Esophagus muscularis mucosa (tissue), 4 donors: Measurements from ENCODE around the gene WNT7A. TPM values are rescaled to one million over a fixed set of nuclear protein-coding genes. Genes with fewer than 3 reads are reported as not detected.

Source experiments
- DNase-seq: peaks from one replicate; pipeline ENCODE4 v3.0.0-alpha.2; 2017; ENCODE audit errors: extremely low spot score
- H3K27ac ChIP-seq, 4 donors: fragments of 200-600 bp; sonication (generic); replicated peaks in 1 of 4; 1 replicate in 3 of 4; 2 replicates in 1 of 4; pipeline ENCODE4 v1.5.1; 2016 to 2019; ENCODE audit warnings: mild to moderate bottlenecking in 1 of 4
- H3K27me3 ChIP-seq, 4 donors: fragments of 200-600 bp; sonication (generic); one replicate each; pipeline versions ENCODE4 v1.5.1 to v1.6.0; 2016 to 2019
- H3K36me3 ChIP-seq, 4 donors: fragments of 200-600 bp; sonication (generic); one replicate each; pipeline ENCODE4 v1.5.1; 2016 to 2019
- H3K4me1 ChIP-seq, 4 donors: fragments of 200-600 bp; sonication (generic); one replicate each; pipeline ENCODE4 v1.5.1; 2016 to 2019
- H3K4me3 ChIP-seq, 4 donors: fragments of 200-600 bp; sonication (generic); 1 replicate in 2 of 4; 2 replicates in 2 of 4; pipeline ENCODE4 v1.5.1; 2016 to 2019; ENCODE audit warnings: mild to moderate bottlenecking in 4 of 4, moderate library complexity in 1 of 4
- H3K9me3 ChIP-seq, 4 donors: fragments of 200-600 bp; sonication (generic); 1 replicate in 3 of 4; 2 replicates in 1 of 4; pipeline ENCODE4 v1.5.1; 2016 to 2019
- CTCF ChIP-seq, 3 experiments: fragments of 200-600 bp in 2 of 3; fragments of 450-650 bp in 1 of 3; sonication (generic) in 2 of 3; IDR thresholded peaks; one replicate each; pipeline ENCODE4 v1.5.1; 2017 to 2019; ENCODE audit warnings: antibody characterized with exemption in 3 of 3, mild to moderate bottlenecking in 2 of 3, moderate library complexity in 1 of 3
- EP300 ChIP-seq: sonication (generic); formaldehyde crosslinking; IDR thresholded peaks from one replicate; pipeline ENCODE4 v1.6.1; 2017; ENCODE audit warnings: antibody characterized with exemption
- POLR2A ChIP-seq: fragments of 450-650 bp; IDR thresholded peaks from one replicate; pipeline ENCODE4 v1.6.1; 2017; ENCODE audit warnings: antibody characterized with exemption, moderate library complexity, mild to moderate bottlenecking, low read depth
- POLR2AphosphoS5 ChIP-seq, 2 donors: sonication (generic); formaldehyde crosslinking; IDR thresholded peaks; one replicate each; pipeline ENCODE4 v1.6.1; 2017; ENCODE audit warnings: antibody characterized with exemption in 2 of 2
- WGBS: methylation state at CpG from one replicate; pipeline ENCODE4 v1.1.5; 2018; 5-methylcytosine and 5-hydroxymethylcytosine counted together
- intact Hi-C: fragments of 100-400 bp; cut with DNase I; formaldehyde crosslinking; loops from one replicate; pipeline ENCODE4 v1.15.1; 2023
- total RNA-seq, 4 donors: library from RNA; depleted of rRNA; stranded (reverse); fragments of >200 nt; gene quantifications; one replicate each; pipeline versions ENCODE4 v1.1.0 to v1.2.1, GENCODE V29; 2016

The WNT7A gene
- total RNA-seq, 4 donors from 2014 or later, result not detected

- H3K27me3 ChIP-seq, result peaks cover 0 to 45% (median 0%) of the 10 kb centered on the region in 4 donors
- no peaks in the 10 kb centered on the region for H3K4me1 ChIP-seq
- DNase-seq, result no peak
- no peaks in the 10 kb centered on the region for H3K36me3 ChIP-seq
- intact Hi-C loops, result no loop called here
- peaks cover 0 to 8% (median 0%) of the 10 kb centered on the region in 4 donors for H3K9me3 ChIP-seq
- 82% methylated on average over 6 of the region's 11 CpGs for WGBS
- H3K4me3 ChIP-seq, result no peak overlapping the region
- H3K27ac ChIP-seq, result no peak overlapping the region
- no peak for TF ChIP-seq POLR2AphosphoS5 (IDR thresholded peaks at IDR 0.05)
- TF ChIP-seq POLR2A, result no peak
- no peak for TF ChIP-seq CTCF (IDR thresholded peaks at IDR 0.05)
- TF ChIP-seq EP300, result no peak
These were observed 81.5 kb downstream of the WNT7A start for GRCh38 chr3:13798401-13798800.

DNA sequence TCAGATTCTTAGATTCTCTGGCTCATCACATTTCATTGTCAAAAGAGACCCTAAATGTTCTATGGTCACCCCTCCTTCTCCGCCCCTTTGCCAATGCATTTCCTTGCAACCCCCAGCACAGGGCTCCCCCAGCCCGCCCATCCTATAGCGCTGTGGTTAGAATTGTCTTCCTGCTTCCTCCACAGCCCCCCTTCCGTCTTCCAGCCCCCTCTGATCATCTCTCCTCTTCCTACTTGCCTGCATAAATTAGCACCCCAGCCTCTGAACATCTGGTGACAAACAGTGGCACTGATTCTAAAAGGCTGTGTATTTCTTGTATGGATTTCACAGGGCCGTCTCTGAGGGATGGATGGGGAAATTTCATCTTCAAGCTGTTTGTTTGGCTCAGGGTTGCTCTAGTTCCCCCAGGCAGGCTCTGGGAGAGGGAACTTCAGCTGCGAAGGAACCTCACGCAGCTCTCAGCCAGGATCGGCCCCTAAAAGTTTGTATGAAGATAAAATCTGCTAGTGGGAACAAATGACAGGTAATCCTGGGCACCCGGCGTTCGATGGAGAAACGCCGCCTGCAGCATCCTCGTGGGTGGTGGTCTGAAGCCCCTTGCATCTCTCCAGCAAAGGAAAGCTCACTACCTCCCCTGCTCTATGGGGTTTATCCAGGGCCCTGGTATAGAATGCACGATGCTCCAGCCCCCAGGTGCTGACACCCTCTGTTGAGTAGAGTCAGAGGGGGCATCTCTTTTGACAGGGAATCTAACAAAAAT is 83.0 kb downstream of the WNT7A start:
- Histone ChIP-seq H3K27me3 (peaks cover 0 to 60% (median 0%) of the 10 kb centered on the region in 4 donors), H3K9me3 (peaks cover 0 to 8% (median 0%) of the 10 kb centered on the region in 4 donors), H3K4me3 (no peak overlapping the region), H3K4me1 (no peaks in the 10 kb centered on the region), H3K27ac (no peak overlapping the region), H3K36me3 (no peaks in the 10 kb centered on the region)
- WGBS, result 57% methylated on average over 15 of the region's 15 CpGs
- no peak for TF ChIP-seq POLR2A
- TF ChIP-seq CTCF (IDR thresholded peaks at IDR 0.05), result no peak
- TF ChIP-seq EP300, result no peak
- TF ChIP-seq POLR2AphosphoS5 (IDR thresholded peaks at IDR 0.05), result no peak
- intact Hi-C loops, result no loop called here
- DNase-seq, result no peak

GRCh38 chr3:13795816-13796215 is 84.1 kb downstream of the WNT7A start:
- Histone ChIP-seq H3K9me3 (no peaks in the 10 kb centered on the region), H3K4me1 (no peaks in the 10 kb centered on the region), H3K27me3 (peaks cover 0 to 63% (median 0%) of the 10 kb centered on the region in 4 donors), H3K4me3 (no peak overlapping the region), H3K36me3 (no peaks in the 10 kb centered on the region), H3K27ac (no peak overlapping the region)
- no peak for DNase-seq
- intact Hi-C loops, result no loop called here
- no peak for TF ChIP-seq EP300
- TF ChIP-seq CTCF (IDR thresholded peaks at IDR 0.05), result no peak
- TF ChIP-seq POLR2A, result no peak
- no peak for TF ChIP-seq POLR2AphosphoS5 (IDR thresholded peaks at IDR 0.05)
- 78% methylated on average over 9 of the region's 17 CpGs for WGBS

- Histone ChIP-seq H3K36me3 (no peaks in the 10 kb centered on the region), H3K27ac (no peak overlapping the region), H3K4me1 (no peaks in the 10 kb centered on the region), H3K27me3 (peaks cover 0 to 72% (median 0%) of the 10 kb centered on the region in 4 donors), H3K4me3 (no peak overlapping the region), H3K9me3 (no peaks in the 10 kb centered on the region)
- intact Hi-C loops, result no loop called here
- WGBS, result 86% methylated on average over 8 of the region's 9 CpGs
- no peak for DNase-seq
- TF ChIP-seq POLR2A (no peak), CTCF (IDR thresholded peaks at IDR 0.05) (no peak), POLR2AphosphoS5 (IDR thresholded peaks at IDR 0.05) (no peak)
These were observed 85.5 kb downstream of the WNT7A start for GRCh38 chr3:13794322-13794721.

- intact Hi-C loops, result no loop called here
These were observed 86.4 kb downstream of the WNT7A start for GRCh38 chr3:13793451-13793850.

More at GRCh38 chr3:13793451-13793850, 86.4 kb downstream of the WNT7A start:
- DNase-seq, result no peak
- H3K27me3 ChIP-seq, result peaks cover 0 to 78% (median 0%) of the 10 kb centered on the region in 4 donors
- no peak overlapping the region for H3K27ac ChIP-seq
- no peaks in the 10 kb centered on the region for H3K4me1 ChIP-seq
- H3K36me3 ChIP-seq, result no peaks in the 10 kb centered on the region
- H3K4me3 ChIP-seq, result no peak overlapping the region
- WGBS, result 86% methylated on average over 10 of the region's 12 CpGs
- no peaks in the 10 kb centered on the region for H3K9me3 ChIP-seq
- TF ChIP-seq CTCF (IDR thresholded peaks at IDR 0.05) (no peak), POLR2AphosphoS5 (IDR thresholded peaks at IDR 0.05) (no peak), EP300 (no peak), POLR2A (no peak)
